OCI-LY7 (cell line): ENCODE data around the gene MYO16. TPM values are rescaled to one million over a fixed set of nuclear protein-coding genes. Genes with fewer than 3 reads are reported as not detected.

ENCODE experiments used
- BruUV-seq: library from RNA; stranded (reverse); fragments of 400-500 nt; replicated peaks from 2 replicates; lab custom pipeline; 2021; lab: Mats Ljungman, UMichigan
- CTCF ChIA-PET: fragments of 300-600 bp; sonication (Branson Sonifier 250); formaldehyde crosslinking; loops from one replicate; lab custom pipeline; 2022; ENCODE audit warnings: antibody characterized with exemption; ENCODE audit not compliant: unreplicated experiment; lab: Charles Lee
- POLR2A ChIA-PET: fragments of 300-600 bp; sonication (Branson Sonifier 250); formaldehyde crosslinking; loops from one replicate; lab custom pipeline; 2022; ENCODE audit warnings: antibody characterized with exemption; lab: Charles Lee
- DNase-seq: peaks from one replicate; pipeline ENCODE4 v3.0.0-alpha.2; 2015; ENCODE audit warnings: low spot score
- H2AFZ ChIP-seq: fragments of 200-600 bp; sonication (generic), shearing (Covaris generic); 2 replicates; pipeline ENCODE4 v1.6.1; 2014; ENCODE audit warnings: mild to moderate bottlenecking, antibody characterized with exemption, low read length, moderate library complexity
- H3K27ac ChIP-seq: fragments of 200-600 bp; sonication (generic); 2 replicates; pipeline ENCODE4 v1.5.1; 2014; ENCODE audit warnings: mixed run types, low read depth, mild to moderate bottlenecking, moderate library complexity, low read length, inconsistent platforms; ENCODE audit not compliant: poor library complexity, severe bottlenecking
- H3K36me3 ChIP-seq: fragments of 200-600 bp; sonication (generic); 2 replicates; pipeline ENCODE4 v1.6.1; 2014; ENCODE audit warnings: mild to moderate bottlenecking, antibody characterized with exemption, low read length, moderate library complexity, mixed read lengths; ENCODE audit not compliant: insufficient read depth
- H3K4me1 ChIP-seq: fragments of 200-600 bp; sonication (generic); 2 replicates; pipeline ENCODE4 v1.5.1; 2014; ENCODE audit warnings: mild to moderate bottlenecking, low read length; ENCODE audit not compliant: insufficient read depth, poor library complexity, severe bottlenecking
- H3K4me2 ChIP-seq: fragments of 200-600 bp; sonication (generic); 2 replicates; pipeline ENCODE4 v1.6.1; 2014; ENCODE audit warnings: mild to moderate bottlenecking, low read length
- H3K4me3 ChIP-seq: fragments of 200-600 bp; sonication (generic); 2 replicates; pipeline ENCODE4 v1.5.1; 2014; ENCODE audit warnings: mild to moderate bottlenecking, low read depth, low read length; ENCODE audit not compliant: poor library complexity, severe bottlenecking
- H3K79me2 ChIP-seq: fragments of 200-600 bp; sonication (generic); 2 replicates; pipeline ENCODE4 v1.6.1; 2016; ENCODE audit warnings: low read depth, mild to moderate bottlenecking, low read length, moderate library complexity, mixed read lengths; ENCODE audit not compliant: insufficient read depth
- H3K9me2 ChIP-seq: fragments of 200-600 bp; sonication (generic); 2 replicates; pipeline ENCODE4 v1.6.1; 2016; ENCODE audit warnings: mild to moderate bottlenecking, low read length, mixed read lengths; ENCODE audit not compliant: insufficient read depth
- H3K9me3 ChIP-seq: fragments of 200-600 bp; sonication (generic); 2 replicates; pipeline ENCODE4 v1.6.1; 2014; ENCODE audit warnings: mild to moderate bottlenecking, mixed run types, low read length, mixed read lengths
- H4K20me1 ChIP-seq: fragments of 200-600 bp; sonication (generic); 2 replicates; pipeline ENCODE4 v1.6.1; 2014; ENCODE audit warnings: mild to moderate bottlenecking, antibody characterized with exemption, low read length, moderate library complexity, mixed read lengths; ENCODE audit not compliant: insufficient read depth
- CTCF ChIP-seq: fragments of 200-600 bp; sonication (generic); conservative IDR thresholded peaks from 2 replicates; pipeline ENCODE4 v1.5.1; 2014; ENCODE audit warnings: mild to moderate bottlenecking, antibody characterized with exemption, low read length, moderate library complexity, mixed read lengths
- EZH2phosphoT487 ChIP-seq: fragments of 200-600 bp; sonication (generic); IDR thresholded peaks from 2 replicates; pipeline ENCODE4 v1.6.1; 2018; ENCODE audit warnings: low read depth, borderline replicate concordance, mild to moderate bottlenecking, mixed run types, antibody characterized with exemption, low read length, moderate library complexity, mixed read lengths
- intact Hi-C: fragments of 100-400 bp; cut with micrococcal nuclease; formaldehyde crosslinking; loops from one replicate; pipeline ENCODE4 v1.10.0; 2022; ENCODE audit not compliant: unreplicated experiment
- total RNA-seq, 2 experiments: library from RNA; depleted of rRNA in 1 of 2; stranded (reverse); fragments of >200 nt in 1 of 2; shearing (Covaris generic) in 1 of 2; gene quantifications; 2 replicates each; pipeline ENCODE4 v1.2.3, GENCODE V29; 2014 to 2022

MYO16 gene
- total RNA-seq, 2 experiments from 2014 or later, result 0.06 TPM; not detected in 1

GRCh38 chr13:108963276-108963810, 333.9 kb downstream of the MYO16 start:
- H3K9me2 ChIP-seq, result no peaks in the 10 kb centered on the region
- intact Hi-C loops, result loop anchor here (5.0 kb wide), 1 partner anchor 1154 kb away; no protein-coding TSS in a partner anchor
- H3K27ac ChIP-seq, result no peak overlapping the region
- no peak for TF ChIP-seq CTCF
- TF ChIP-seq EZH2phosphoT487, result no peak
- H3K36me3 ChIP-seq, result no peaks in the 10 kb centered on the region
- no peaks in the 10 kb centered on the region for H4K20me1 ChIP-seq
- DNase-seq, result no peak
- H3K4me1 ChIP-seq, result no peaks in the 10 kb centered on the region
- ChIA-PET CTCF (no interaction called here), POLR2A (no interaction called here)
- H3K4me3 ChIP-seq, result no peak overlapping the region
- H2AFZ ChIP-seq, result no peak overlapping the region
- H3K9me3 ChIP-seq, result no peaks in the 10 kb centered on the region
- H3K79me2 ChIP-seq, result no peaks in the 10 kb centered on the region
- no peak overlapping the region for H3K4me2 ChIP-seq
- no TSS peak for BruUV-seq

- no TSS peak for BruUV-seq
- Histone ChIP-seq H3K9me2 (no peaks in the 10 kb centered on the region), H3K9me3 (no peaks in the 10 kb centered on the region), H3K79me2 (no peaks in the 10 kb centered on the region), H4K20me1 (no peaks in the 10 kb centered on the region), H3K4me2 (no peak overlapping the region), H3K4me3 (no peak overlapping the region), H3K4me1 (no peaks in the 10 kb centered on the region), H3K27ac (no peak overlapping the region), H3K36me3 (no peaks in the 10 kb centered on the region), H2AFZ (no peak overlapping the region)
- CTCF ChIA-PET, result no interaction called here
- POLR2A ChIA-PET, result no interaction called here
- no peak for DNase-seq
- intact Hi-C loops, result loop anchor here (5.0 kb wide), 1 partner anchor 1153 kb away; no protein-coding TSS in a partner anchor
- TF ChIP-seq EZH2phosphoT487 (no peak), CTCF (no peak)
Measured at GRCh38 chr13:108963846-108964600, 334.6 kb downstream of the MYO16 start.

GRCh38 chr13:108964606-108965005, 335.2 kb downstream of the MYO16 start:
- no peak overlapping the region for H3K4me2 ChIP-seq
- no peak for DNase-seq
- no peaks in the 10 kb centered on the region for H3K36me3 ChIP-seq
- H3K4me3 ChIP-seq, result no peak overlapping the region
- intact Hi-C loops, result loop anchor here (5.0 kb wide), 1 partner anchor 1153 kb away; no protein-coding TSS in a partner anchor
- no peak overlapping the region for H2AFZ ChIP-seq
- H3K4me1 ChIP-seq, result no peaks in the 10 kb centered on the region
- no peaks in the 10 kb centered on the region for H3K9me3 ChIP-seq
- TF ChIP-seq EZH2phosphoT487 (no peak), CTCF (no peak)
- no TSS peak for BruUV-seq
- CTCF ChIA-PET, result no interaction called here
- no peaks in the 10 kb centered on the region for H4K20me1 ChIP-seq
- H3K79me2 ChIP-seq, result no peaks in the 10 kb centered on the region
- no peaks in the 10 kb centered on the region for H3K9me2 ChIP-seq
- POLR2A ChIA-PET, result interaction anchor here (0.7 kb wide), 1 partner anchor 18 kb away, joined by 6 read pairs; no protein-coding TSS in a partner anchor
- no peak overlapping the region for H3K27ac ChIP-seq
